Measurements from ENCODE around the gene TXNRD1.
A peak's percentile ranks its signal among the peaks of the same experiment; 100 is the strongest.
"Not testable (repeated sequence)": the region's sequence is repeated elsewhere in the genome, so short reads cannot be mapped to it uniquely, and the experiment has no call there.

The TXNRD1 gene

DNA sequence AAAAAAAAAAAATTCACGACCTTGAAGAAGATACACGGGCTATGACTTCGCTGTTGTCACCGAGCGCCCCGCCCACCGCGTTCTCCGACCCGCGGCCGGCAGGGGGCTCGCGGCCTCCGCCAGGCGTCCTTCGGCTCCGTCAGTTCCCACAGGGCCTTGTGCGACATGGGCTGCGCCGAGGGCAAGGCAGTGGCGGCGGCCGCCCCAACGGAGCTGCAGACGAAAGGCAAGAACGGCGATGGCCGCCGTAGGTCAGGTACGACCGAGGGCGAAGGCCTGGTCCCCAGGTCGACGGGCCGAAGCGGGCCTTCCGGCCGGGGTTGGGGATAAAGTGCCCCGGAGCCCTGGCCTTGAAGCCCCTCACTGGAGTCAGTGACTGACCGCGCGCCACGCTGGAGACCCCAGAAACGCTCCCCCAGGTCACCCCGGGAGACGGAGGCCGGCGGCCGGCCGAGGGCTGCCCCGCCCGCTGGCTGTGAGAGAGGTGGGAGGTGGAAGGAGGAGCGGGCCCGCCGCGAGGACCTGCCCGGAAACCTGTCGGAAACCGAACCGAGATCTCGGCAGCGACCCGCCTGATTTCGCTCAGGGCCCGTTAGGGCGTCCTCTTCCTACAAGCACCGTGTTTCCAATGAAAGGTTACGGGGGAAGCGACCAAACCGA is at the start of gene TXNRD1:
Gene TXNRD1, plus strand, starts transcription at position 142 of the 660 bp plus-strand sequence. Its CDS starts 24 bp downstream, at position 166.
- peak; percentile 41 to 81 for DNase-seq

DNA sequence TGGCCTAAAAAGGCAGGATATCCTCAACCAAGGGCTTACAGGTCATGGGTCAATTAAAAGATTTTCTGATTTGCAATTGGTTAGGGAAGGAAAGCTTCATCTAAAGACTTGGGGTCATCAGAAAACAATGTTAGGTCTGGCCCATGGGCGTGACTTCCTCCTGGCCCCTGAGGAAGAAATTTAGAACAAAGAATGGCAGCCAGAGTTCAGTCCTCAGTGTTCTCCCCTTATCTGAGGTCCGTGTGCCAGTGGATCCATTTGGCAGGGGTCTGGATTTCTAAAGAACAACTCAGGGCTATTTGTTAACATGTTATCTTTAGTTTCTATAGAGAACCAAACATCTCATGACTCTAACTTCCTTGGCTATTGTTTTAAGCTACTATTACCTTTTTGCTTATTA is 49.8 kb upstream of the TXNRD1 start:
- no peak for DNase-seq

DNA sequence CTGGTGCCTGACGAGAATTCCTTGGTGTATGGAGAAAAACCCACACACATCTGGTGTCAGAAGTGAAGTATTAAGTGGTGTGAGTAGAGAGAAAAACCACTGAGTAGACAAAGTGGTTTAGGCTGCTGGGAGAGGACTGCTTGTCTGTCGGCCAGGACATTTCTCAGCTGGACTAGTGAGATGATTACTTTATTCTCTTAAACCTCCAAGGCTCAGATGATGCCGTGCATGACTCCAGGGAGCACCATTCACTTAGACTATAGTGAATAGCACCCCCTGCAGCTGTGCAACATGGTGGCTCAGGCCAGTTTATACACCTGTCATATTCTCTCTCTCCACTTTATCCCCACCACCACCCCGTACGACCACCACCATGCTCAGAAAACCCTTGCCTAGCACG is 49.1 kb upstream of the TXNRD1 start:
- DNase-seq: no peak

DNA sequence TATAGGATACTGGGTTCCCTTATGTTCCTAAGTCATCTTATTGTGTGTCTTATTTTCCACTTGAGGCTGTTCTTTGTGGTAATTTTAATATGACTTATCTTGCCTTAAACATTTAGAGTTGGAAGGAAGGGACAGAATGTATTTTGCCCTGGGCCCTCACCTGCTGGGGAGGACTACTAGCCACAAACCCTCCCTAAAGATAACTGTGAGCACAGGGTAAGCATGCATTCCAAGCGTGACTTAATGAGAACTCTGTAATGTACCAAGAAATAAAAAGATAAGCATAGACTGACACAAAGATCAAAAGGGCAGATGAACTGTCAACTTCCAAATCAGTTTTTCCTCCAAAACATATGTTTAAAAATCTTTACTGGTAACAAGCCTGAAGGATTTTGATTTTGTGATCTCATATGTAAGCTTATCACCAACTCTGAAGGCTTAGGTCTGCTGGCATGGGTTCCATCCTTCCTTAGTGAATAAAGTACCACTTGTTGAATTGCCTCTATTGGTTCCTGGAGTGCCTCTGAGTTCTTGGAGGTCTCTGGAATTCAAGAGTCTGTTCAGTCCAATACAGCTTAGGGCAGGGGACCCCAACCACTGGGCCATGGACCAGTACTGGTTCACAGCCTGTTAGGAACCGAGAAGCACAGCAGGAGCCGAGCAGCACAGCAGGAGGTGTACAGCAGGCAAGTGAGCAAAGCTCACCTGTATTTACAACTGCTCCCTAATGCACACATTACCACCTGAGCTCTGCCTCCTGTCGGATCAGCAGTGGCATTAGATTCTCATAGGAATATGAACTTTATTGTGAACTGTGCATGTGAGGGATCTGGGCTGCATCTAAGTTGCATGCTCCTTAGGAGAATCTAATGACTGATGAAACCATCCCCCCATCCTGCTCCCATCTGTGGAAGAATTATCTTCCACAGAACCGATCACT is 47.8 kb upstream of the TXNRD1 start:
- DNase-seq: no peak

DNA sequence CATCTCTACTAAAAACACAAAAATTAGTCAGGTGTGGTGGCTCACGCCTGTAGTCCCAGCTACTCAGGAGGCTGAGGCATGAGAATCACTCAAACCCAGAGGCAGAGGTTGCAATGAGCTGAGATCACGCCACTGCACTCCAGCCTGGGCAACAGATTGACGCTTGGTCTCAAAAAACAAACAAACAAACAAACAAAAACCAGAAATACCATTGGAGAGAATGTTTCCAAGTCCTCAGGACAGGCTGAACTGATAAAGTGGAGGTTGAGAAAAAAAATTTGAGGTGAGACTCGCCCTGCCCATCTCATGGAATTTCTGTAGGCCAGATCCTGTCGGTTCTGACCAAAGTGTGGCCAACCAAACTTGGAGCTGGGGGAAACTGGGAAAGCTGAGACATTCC is 47.0 kb upstream of the TXNRD1 start:
- DNase-seq: no peak

DNA sequence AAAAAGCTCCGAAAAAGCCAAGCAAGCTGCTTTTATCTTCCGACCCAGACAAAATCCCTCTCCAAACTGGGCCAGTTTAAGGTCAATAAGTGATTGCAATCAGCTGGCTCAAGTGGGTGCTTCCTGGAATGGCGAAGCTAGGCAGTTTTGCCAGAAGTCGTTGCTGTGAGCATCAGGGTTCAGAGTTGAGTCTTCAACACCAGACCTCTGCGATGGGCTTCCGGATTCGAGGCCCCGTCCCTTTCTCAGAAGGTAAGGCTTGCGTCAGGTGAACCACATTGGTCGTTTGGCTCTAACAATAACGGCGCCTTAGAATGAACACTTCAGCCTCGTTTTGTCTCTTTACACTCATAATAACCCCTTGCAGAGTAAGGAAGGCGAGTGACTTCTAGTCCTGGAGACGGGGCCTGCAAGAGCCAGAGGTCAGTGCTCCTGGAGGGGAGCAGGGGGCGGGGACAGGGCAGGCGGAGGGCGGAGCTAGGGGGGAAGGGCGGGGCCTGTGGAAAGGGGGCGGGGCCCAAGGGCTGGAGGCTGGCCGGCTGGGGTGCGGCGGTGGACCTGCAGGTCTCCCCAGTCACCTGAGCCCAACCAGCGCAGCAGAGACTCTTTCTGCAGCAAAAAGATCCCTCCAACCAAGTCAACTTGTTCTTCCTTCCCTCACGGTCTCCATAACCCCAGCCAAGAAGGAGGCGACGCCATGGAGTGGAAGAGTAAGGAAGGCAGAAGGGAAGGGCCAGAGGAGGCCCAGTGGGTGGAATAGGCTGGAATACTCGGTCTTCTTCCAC is 43.6 kb upstream of the TXNRD1 start:
- no peak for DNase-seq

DNA sequence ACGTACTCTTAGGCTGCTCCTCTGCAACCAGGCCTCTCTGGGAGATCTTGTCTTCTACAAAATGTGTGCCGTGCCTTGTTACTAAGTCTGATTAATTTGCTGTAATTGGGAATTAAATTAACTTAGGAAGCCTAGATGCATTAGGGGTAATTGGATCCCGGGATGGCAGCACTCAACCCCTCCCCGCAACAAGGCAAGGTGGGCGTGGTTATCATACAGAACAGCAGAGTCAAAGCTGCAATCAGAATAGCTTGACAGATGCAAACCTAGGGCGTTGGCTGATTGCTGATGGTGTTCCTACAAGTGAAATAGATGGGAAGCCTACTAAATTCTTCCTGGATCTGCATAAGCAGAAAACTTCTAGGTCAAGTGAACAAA is 43.0 kb upstream of the TXNRD1 start:
- peak; percentile 23 to 58 for DNase-seq

DNA sequence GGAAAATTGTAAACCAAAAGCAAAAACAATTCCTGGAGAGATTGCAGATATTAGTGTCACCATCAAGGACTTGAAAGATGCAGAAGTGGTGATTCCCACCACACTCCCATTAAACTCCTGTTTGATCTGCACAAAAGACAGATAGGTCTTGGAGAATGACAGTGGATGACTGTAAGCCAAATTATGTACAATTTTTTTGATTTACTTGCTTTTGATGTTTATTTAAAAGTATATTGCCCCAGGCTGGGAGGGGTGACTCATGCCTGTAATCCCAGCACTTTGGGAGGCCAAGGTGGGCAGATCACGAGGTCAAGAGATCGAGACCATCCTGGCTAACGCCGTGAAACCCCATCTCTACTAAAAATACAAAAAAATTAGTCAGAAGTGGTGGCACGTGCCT is 41.8 kb upstream of the TXNRD1 start:
- DNase-seq: not testable (repeated sequence)

DNA sequence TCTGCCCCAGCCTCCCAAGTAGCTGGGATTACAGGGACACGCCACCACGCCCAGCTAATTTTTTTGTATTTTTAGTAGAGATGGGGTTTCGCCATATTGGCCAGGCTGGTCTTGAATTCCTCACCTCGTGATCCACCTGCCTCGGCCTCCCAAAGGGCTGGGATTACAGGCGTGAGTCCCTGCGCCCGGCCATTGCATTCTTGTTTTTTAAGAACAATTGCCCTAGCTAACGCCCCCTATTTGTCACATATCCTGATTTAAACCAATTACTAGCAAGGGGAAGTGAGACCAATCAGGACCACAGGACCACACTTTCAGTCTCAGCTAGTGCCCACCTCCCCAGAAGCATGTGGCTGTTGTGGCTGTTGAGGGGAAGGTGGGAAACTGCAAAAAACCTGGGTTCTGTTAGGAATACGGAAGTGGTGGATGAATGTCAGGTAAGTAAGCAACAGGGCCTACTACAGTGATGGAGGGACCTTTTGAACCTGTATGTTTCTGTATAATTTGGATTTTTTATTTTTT is 39.8 kb upstream of the TXNRD1 start:
- DNase-seq: no peak

DNA sequence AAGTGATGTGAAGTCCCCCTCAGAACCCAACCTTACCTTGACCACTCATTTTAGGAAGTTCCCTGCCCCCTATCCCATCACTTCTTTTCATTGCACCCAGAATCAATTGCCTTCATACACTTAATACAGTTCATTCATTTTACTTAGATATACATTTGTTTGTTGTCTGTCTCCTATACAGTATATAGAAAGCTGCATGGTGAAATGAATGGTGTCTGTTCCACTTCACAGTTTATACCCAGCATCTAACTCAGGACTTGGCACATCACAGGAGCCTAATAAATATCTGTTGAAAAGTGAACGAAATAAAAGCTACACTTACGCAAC is 38.3 kb upstream of the TXNRD1 start:
- no peak for DNase-seq

DNA sequence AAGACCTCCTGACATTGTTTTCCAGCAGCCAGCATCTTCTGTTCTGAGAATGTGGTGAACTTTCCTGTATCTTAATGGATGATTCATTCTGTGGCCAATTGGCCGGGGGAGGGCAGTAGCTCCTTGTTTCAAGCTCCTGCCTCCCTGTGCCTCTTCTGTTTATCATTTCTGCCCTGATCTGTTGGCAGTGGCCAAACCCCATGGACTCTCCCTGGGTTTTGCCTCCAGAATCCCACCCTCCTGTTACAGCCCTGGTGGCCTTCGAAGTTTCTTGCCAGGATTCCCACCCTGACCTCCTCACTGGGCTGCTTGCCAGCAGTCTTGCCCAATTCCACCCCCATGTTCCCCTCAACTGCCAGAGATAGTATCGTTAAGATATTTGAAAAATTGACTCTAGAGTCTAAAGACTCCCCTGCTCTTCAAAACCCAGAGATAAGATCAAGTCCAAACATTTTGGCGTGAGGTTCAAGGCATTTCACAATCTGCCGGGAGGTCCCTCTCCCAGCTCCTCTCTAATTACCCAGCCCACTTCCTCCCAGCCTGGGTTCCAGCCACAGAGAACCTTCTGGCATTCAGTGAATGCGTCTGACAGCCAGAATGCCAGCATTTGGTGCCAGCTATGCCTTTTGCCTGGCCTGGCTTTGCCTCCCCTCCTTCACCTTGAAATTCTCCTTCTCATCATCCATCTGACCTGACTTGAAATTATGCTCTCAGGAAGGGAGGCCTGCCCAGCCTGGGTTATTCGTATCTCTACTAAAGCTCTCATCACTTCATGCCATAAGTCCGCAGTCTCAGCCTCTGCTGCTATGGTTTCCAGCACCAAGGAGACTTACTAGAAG is 37.7 kb upstream of the TXNRD1 start:
- no peak for DNase-seq

DNA sequence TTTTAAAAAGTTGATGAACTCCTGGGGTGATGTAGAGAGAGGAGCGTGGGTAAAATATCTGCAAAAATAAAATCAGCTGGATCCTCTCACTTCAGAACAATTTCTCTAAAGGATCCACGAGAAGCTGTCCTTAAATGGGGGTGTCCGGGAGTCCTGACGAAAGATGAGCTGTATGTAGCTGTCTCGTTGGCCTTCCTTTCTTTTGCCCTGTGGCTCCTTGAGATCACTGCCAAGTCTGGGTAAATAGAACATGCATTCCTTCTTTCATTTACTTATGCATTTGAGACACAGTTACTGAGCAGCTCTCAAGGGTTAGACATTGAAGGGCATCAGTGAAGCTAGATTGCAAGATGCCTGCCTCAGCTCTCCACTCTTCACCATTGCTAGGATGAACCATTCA is 35.2 kb upstream of the TXNRD1 start:
- DNase-seq: no peak

DNA sequence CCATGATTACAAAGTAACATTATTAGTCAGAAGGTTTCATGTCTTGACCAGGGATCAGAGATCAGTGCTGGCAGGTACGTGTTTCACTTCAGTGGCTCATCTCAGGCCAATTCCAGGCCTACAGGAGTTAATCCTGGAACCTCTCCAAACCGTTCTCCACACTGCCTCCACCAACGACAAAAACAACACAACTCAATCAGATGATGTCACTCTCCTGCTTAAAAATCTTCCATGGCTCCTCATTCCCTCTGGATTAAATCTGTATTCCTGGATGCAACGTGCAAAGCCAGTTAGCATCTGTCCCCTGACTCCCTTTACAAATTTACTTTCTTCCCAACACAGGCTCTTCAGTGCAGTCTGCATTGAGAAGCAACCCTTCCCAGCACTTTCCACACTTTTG is 34.3 kb upstream of the TXNRD1 start:
- no peak for DNase-seq

DNA sequence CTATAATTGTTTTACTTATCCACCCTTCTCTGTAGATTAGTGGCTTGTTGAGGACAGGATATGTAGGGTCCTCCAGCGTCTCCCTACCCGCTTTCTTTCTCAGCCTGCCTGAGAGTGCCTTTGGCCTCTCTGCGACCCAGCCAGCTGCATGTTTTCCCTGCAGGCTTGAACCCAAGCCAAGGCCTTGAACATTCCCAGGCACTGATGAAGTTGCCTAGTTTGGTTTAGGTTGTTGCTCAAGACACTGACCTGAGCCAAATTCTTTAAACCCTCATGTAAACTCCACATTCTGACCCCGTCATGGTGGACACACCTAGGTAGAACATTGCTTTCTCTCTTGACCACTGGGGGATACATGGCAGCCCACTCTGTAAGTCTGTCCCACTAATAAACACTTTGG is 33.4 kb upstream of the TXNRD1 start:
- no peak for DNase-seq

DNA sequence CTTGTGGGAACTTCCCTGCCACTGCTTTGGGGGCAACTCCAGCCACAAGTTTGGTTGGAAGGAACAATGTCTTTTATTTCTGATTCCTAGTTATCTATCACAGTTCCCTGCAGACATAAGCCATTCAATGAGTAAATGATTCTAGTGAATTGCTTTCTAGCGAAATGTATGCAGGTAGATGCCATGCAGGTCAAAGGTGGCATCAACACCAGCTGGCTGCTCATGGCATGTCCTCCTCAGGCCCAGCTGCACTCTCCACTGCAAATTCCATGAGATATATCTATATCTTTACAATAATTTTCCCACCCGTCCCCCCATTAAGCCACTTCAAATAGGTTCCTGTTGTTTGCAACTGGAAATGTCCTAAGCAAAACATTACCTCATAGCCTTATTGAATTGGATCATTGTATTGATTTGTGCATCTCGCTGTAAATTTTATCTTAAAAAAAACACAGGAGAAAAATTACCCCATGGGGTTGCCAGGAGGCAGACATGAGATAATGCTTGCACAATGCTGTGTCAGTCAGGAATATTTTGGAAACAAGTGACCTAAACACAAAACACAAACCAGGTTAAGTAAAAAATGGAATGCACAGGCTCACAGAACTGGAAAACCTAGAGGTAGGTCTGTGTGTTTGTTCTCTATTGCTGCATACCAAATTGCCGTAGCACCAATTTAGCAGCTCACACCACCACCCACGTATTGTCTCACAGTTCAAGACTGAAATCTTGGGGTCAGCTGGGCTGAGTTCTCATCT is 32.8 kb upstream of the TXNRD1 start:
- no peak for DNase-seq

DNA sequence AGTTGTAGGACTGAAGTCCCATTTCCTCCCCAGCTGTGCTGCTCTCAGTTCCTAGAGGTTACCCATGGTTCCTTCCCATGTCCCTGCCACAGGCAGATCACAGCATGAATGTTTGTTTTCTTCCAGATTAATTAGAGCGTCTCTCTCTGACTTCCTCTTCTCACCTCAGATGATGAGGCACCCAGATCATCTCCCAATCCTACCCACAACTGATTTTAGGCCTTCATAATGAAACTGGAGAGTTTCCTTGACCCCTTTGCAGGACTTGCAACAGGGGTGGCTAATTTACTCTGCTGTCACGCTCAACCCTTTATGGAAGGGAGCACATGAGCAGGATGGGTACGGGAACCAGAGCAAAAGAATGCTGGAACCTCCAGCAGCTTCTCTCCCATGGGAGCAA is 32.1 kb upstream of the TXNRD1 start:
- DNase-seq: no peak

DNA sequence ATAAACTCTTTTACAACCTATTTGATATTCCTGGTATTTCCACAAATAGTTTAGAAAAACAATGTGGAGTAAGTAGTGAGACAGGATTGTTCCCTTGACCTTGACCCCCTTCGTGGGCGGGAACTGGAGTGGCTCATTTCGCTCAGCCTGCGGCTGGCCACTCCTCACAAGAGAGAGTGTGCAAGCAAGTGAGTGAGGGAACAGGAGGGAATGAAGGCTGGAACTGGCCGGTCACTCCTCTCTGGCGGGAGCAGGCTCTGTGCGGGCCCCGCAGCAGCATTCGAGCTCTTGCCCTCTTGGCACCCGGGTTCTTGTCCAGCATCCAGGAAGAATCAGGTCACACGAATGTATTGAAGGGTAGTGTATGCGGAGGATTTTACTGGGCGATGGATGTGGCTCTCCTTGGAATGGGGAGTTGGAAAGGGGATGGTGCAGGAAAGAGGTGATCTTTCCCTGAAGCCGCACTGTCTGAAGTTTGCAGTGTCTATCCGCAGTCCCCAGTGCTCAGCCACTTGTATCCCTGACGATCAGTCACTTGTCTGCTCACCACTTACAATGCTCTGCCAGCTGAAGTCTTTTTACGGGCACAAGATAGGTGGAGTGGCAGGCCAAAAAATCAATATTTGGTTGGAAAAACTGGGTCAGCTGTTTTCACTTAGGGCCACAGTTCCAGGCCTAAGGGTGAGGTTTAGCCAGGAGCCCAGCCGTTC is 28.0 kb upstream of the TXNRD1 start:
- DNase-seq: no peak

DNA sequence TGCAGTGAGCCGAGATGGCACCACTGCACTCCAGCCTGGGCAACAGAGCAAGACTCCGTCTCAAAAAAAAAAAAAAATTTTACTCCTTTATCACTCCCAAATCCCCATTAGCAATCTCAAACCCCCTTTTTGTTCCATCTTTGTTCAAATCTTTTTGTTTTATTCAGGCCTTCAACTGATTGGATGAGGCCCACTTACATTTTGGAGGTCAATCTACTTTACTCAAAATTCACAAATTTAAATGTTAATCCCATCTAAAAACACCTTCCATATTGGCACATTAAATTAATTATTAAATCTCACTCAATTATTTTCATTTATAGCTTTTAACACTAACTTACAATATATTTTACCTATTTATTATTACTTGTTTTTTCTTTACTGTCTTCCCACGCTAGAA is 27.0 kb upstream of the TXNRD1 start:
- no peak for DNase-seq

DNA sequence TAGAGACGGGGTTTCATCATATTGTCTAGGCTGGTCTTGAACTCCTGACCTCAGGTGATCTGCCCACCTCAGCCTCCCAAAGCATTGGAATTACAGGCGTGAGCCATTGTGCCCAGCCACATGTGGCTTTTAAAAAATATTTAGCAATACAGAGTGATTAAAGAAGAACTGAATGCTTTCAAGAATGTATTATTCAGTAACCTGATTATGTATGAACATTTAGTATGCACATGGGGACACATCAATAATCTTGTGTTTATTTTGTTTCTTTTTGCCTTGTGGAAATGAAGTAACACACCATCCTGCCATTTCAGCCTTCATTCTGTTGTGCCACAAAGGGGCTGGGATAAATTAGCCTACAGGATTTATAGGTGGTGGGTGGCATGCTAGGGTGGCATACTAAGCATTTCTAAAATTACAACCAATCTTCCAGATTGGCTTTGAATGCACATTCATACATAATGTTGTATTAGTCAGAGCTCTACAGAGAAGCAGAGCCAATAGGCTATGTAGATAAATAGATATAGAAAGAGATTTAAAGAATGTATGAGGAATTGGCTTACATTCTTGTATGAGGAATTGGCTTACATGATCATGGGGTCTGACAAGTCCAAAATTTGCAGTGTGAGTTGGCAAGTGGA is 25.5 kb upstream of the TXNRD1 start:
- DNase-seq: no peak

DNA sequence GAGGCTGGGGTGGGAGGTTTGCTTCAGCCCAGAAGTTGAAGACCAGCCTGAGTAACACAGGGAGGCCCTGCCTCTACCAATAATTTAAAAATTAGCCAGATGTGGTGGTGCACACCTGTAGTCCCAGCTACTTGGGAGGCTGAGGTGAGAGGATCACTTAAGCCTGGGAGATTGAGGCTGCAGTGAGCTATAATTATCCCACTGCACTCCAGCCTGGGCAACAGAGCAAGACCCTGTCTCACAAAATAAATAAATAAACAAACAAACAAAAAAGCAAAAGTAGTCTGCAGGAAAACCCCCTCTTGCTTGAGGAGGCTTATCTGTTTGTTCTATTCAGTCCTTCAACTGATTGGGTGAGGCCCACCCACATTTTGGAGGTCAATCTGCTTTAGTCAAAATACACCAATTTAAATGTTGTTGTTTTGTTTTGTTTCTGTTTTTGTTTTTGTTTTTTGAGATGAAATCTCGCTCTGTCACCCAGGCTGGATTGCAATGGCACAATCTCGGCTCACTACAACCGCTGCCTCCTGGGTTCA is 24.9 kb upstream of the TXNRD1 start:
- DNase-seq: no peak
